Activated naive CD4-positive, alpha-beta T cell treated with anti-CD3 and anti-CD28 coated beads, Interleukin-2, amount 50 U/mL, for 24 hours (primary cell): Measurements from ENCODE around the gene MAS1.
"Not testable (repeated sequence)": the region's sequence is repeated elsewhere in the genome, so short reads cannot be mapped to it uniquely, and the experiment has no call there.

Source experiments
- H3K27ac Mint-ChIP-seq: one replicate; pipeline ENCODE4 v1.8.0; 2021; ENCODE audit warnings: mild to moderate bottlenecking, mixed read lengths
- H3K27me3 Mint-ChIP-seq: one replicate; pipeline ENCODE4 v1.8.0; 2021; ENCODE audit warnings: mixed read lengths
- H3K36me3 Mint-ChIP-seq: one replicate; pipeline ENCODE4 v1.8.0; 2021; ENCODE audit warnings: mixed read lengths
- H3K4me1 Mint-ChIP-seq: one replicate; pipeline ENCODE4 v1.8.0; 2021; ENCODE audit warnings: mixed read lengths
- H3K4me3 Mint-ChIP-seq: one replicate; pipeline ENCODE4 v1.8.0; 2021; ENCODE audit warnings: mild to moderate bottlenecking, mixed read lengths
- H3K9me3 Mint-ChIP-seq: one replicate; pipeline ENCODE4 v1.8.0; 2021; ENCODE audit warnings: mixed read lengths

MAS1 gene

DNA sequence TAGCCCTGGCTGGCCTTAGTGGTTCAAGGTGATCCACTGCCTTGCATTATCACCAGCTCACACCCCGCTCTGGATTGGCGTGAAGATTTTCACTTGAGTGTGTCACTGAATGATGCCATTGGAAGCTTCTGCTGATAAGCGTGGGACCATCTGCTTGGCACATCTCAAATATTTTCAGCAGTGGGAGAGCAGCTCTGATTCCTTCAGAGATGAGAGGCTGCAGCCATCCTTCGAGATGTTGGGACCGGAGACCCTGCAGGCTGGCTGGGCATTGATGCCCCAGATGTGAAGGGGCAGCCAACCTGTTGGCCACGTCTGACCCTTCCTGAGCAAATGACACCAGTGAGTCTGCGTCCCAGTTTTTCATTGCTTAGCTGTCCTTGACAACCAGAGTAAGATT is at the start of gene MAS1:
MAS1 (plus strand) TSS at position 197 of the 400 bp plus-strand sequence. CDS start 15,968 bp downstream, outside the sequence.
- Mint-ChIP-seq H3K27me3 (peaks cover 11% of the 10 kb centered on the region), H3K9me3 (no peaks in the 10 kb centered on the region), H3K4me1 (no peaks in the 10 kb centered on the region), H3K4me3 (no peak within 1 kb of the TSS), H3K27ac (no peak within 1 kb of the TSS), H3K36me3 (no peaks in the 10 kb centered on the region)

DNA sequence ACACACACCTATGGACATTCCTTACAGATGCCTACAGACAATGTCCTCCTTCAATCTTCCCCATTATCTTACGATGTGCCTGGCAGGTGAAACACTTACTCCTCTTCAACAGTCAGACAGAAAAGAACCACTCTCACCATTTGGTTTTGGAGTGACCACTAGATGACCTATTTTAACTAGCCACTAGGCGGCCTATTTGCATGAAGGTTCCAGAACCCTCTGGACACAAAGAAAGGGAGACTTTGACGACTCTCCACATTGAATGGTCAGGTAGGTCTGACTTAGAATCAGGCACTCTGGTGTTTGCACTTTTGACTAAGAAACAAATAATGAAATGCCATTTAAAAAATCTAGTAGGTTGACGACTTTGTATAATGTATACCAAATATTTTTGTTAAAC is 48.8 kb upstream of the MAS1 start:
- H3K36me3 Mint-ChIP-seq, result no peaks in the 10 kb centered on the region
- H3K27me3 Mint-ChIP-seq, result no peaks in the 10 kb centered on the region
- no peaks in the 10 kb centered on the region for H3K9me3 Mint-ChIP-seq
- no peak overlapping the region for H3K4me3 Mint-ChIP-seq
- peaks cover 8% of the 10 kb centered on the region for H3K4me1 Mint-ChIP-seq
- H3K27ac Mint-ChIP-seq, result no peak overlapping the region

DNA sequence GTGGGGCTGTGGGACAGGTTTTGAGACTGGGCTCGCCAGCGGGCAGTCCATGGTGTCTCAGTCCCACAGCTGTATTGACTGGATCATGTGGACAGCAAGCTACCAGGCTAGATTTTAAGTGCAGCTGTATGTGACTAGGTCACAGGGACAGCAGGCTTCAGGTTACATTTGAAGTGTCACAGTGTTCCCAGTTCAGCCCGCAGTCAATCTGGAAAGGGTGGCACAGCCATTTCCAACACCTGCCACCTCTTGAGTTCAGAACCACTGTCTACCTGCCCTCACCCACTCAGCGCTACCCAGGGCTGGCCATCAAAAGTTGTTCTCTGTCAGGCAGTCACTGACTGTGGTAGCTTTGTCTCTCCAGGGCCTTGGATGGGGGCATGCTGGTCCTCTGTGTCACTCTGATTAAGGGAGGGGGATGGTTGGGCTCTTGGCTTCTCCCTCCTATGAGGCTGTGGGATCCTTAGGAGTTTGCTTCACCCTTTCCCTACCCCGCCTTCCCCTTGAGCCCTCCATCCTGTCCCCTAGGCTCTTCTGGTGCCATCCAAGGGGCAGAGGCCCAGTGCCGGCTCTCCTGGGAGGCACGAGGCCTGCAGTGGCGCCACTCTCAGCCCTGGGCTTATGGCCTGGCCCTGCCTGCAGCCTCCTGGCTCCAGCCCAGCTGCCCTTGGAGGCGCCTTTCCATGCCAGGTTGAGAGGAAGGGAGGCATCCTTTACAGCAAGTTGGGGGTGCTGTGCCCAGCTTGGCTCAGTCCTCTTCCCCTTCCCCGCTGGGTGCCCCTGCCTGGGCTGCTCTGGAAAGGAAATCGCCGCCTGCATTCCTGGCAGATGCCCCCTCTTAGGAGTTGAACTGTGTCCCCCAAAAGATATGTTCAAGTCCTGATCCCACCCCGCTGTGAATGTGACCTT is 45.8 kb upstream of the MAS1 start:
- Mint-ChIP-seq H3K4me3 (no peak overlapping the region), H3K4me1 (peaks cover 8% of the 10 kb centered on the region), H3K36me3 (no peaks in the 10 kb centered on the region), H3K9me3 (no peaks in the 10 kb centered on the region), H3K27ac (no peak overlapping the region), H3K27me3 (no peaks in the 10 kb centered on the region)

DNA sequence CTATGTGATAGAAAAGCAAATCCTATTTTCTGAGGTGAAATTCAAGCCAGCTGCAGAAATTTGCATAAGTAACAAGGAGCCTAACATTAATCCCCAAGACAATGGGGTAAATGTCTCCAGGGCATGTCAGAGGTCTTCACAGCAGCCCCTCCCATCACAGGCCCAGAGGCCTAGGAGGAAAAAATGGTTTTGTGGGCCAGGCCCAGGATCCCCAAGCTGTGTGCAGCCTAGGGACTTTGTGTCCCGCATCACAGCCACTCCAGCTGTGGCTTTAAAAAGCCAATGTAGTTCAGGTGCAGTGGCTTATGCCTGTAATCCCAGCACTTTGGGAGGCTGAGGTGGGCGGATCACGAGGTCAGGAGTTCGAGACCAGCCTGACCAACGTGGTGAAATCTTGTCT is 42.2 kb upstream of the MAS1 start:
- not testable (repeated sequence) for H3K4me3 Mint-ChIP-seq, H3K27me3 Mint-ChIP-seq, H3K36me3 Mint-ChIP-seq, H3K9me3 Mint-ChIP-seq, H3K4me1 Mint-ChIP-seq, H3K27ac Mint-ChIP-seq

DNA sequence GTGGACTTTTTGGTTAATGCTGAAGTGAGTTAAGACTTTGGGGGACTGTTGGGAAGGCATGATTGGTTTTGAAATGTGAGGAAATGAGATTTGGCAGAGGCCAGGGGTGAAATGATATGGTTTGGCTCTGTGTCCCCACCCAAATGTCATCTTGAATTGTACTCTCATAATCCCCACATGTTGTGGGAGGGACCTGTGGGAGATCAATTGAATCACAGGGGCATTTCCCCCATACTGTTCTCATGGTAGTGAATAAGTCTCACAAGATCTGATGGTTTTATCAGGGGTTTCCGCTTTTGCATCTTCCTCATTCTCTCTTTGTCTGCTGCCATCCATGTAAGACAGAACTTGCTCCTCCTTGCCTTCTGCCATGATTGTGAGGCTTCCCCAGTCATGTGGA is 40.9 kb upstream of the MAS1 start:
- H3K27me3 Mint-ChIP-seq, H3K4me3 Mint-ChIP-seq, H3K4me1 Mint-ChIP-seq, H3K9me3 Mint-ChIP-seq, H3K36me3 Mint-ChIP-seq, H3K27ac Mint-ChIP-seq: not testable (repeated sequence)

DNA sequence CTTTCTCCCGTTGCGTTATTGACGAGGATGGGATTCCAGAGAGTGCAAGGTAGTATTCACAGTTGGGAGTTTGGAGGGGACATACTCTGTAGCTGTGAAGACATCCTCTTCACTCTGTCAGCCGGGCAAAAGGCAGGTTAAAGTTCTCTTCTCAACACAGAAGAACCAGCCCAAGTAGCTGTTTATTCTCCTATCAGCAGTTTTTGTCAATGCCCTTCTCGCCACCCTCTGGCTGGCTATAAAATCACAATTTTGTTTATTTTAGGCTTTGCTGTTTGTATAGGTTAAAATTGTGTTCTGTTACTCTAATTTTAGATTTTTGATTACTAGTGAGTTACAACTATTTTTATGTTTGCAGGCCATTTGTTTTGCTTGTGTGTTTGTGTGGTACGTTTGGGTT is 37.9 kb upstream of the MAS1 start:
- H3K36me3 Mint-ChIP-seq, result peaks cover 4% of the 10 kb centered on the region
- H3K4me3 Mint-ChIP-seq, result no peak overlapping the region
- no peaks in the 10 kb centered on the region for H3K27me3 Mint-ChIP-seq
- no peak overlapping the region for H3K27ac Mint-ChIP-seq
- no peaks in the 10 kb centered on the region for H3K4me1 Mint-ChIP-seq
- H3K9me3 Mint-ChIP-seq, result peaks cover 9% of the 10 kb centered on the region

DNA sequence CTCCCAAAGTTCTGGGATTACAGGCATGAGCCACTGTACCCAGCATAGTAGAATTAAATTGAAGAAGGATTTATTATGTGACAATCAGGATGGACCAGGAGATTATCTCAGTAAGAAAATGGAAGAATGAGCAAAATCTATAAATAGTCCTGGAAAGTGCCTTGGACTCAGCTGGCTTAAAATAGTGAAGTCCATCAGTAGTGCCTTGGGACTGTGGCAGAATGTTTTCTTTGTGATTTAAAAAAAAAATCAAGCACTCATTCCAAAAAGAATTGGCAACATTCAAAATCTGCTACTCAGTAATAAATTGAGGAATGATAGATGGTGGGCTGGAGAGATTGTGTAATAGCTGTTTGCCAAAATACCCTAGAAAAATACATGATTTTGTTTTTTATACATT is 37.0 kb upstream of the MAS1 start:
- H3K4me3 Mint-ChIP-seq, result no peak overlapping the region
- no peaks in the 10 kb centered on the region for H3K4me1 Mint-ChIP-seq

DNA sequence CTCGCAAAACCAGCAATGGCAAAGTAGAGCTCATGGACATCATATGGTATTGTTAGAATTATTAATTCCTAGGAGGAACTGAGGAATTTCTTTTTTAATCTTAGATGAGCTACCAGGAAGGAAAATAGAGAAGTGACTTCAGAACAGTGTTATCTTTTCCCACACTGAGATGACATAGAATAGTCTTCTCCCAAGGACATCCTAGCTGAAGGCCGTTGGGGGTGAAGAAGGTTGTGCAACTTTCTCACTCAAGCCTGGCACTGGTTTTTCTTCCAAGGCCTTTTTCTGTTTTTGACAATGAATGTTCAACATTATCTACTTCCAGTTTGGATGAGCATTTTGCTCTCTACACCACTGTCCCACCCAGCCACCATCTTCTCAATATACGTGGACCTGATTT is 35.8 kb upstream of the MAS1 start:
- Mint-ChIP-seq H3K4me3 (no peak overlapping the region), H3K36me3 (peaks cover 4% of the 10 kb centered on the region), H3K9me3 (peaks cover 9% of the 10 kb centered on the region), H3K4me1 (no peaks in the 10 kb centered on the region), H3K27me3 (no peaks in the 10 kb centered on the region), H3K27ac (no peak overlapping the region)

More for the DNA sequence above, 37.0 kb upstream of the MAS1 start:
- Mint-ChIP-seq H3K27ac (no peak overlapping the region), H3K9me3 (peaks cover 9% of the 10 kb centered on the region), H3K27me3 (no peaks in the 10 kb centered on the region), H3K36me3 (peaks cover 4% of the 10 kb centered on the region)

DNA sequence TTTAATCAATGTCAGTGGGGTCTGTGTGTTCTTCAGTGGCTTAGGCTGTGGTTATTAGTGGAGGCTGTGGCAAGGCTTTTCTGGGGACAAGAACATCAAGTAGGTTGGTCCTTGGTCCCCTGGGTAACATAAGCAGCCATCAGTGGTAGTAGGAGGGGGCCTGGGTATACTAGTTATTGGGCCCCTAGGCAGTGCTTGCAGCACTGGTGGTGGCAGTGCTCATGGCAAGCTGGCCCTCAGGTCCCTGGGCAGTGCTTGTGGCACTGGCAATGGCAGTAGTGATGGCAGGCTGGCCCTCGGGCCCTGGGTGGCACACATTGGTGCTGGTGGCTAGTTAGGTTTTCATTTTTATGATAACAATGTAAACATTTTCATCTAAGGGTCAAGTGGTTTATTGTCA is 32.5 kb upstream of the MAS1 start:
- no peak overlapping the region for H3K4me3 Mint-ChIP-seq
- H3K36me3 Mint-ChIP-seq, result peaks cover 4% of the 10 kb centered on the region
- H3K27ac Mint-ChIP-seq, result no peak overlapping the region
- peaks cover 9% of the 10 kb centered on the region for H3K9me3 Mint-ChIP-seq
- H3K27me3 Mint-ChIP-seq, result no peaks in the 10 kb centered on the region
- H3K4me1 Mint-ChIP-seq, result peaks cover 21% of the 10 kb centered on the region

DNA sequence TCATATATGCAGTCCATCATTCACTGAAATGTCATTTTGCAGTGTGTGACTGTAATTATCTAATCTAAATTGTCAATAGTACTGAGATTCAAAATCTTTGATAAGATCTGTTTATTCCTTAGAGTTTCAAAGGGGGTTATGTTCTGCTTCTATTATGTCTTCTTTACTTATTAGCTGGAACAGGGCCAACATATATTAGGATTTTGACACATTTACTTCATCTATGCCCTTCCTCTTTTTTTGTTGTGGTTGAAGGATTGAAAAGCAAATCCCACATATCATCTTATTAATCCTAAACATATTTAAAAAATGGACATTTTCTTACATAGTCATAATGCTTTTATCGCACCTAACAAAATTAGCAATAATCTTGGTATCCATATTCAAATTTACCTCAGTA is 30.3 kb upstream of the MAS1 start:
- Mint-ChIP-seq H3K4me1 (peaks cover 22% of the 10 kb centered on the region), H3K36me3 (peaks cover 4% of the 10 kb centered on the region), H3K4me3 (no peak overlapping the region), H3K9me3 (peaks cover 9% of the 10 kb centered on the region), H3K27me3 (no peaks in the 10 kb centered on the region), H3K27ac (no peak overlapping the region)

DNA sequence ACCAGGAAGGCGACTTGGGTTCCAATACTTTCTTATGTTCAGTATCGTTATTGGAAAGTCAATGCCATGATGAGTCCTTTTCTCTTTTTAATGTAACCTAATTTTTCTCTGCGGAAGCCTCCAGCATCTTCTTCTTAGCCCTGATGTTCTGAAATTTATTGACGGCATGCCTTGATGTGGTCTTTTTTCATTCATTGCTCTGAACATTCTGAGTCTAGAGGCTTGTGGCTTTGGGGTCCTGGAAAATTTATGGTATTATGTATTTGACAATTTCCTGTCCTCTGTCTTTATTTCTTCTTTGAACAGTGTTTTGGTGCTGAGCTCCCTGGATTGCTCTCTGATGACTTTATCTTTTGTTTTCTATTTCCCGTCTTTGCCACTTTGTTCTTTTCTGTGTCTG is 28.7 kb upstream of the MAS1 start:
- Mint-ChIP-seq H3K4me1 (peaks cover 22% of the 10 kb centered on the region), H3K27me3 (no peaks in the 10 kb centered on the region), H3K36me3 (peaks cover 2% of the 10 kb centered on the region), H3K9me3 (peaks cover 8% of the 10 kb centered on the region), H3K4me3 (peak overlapping the region; percentile 12), H3K27ac (peak overlapping the region; percentile 62)

DNA sequence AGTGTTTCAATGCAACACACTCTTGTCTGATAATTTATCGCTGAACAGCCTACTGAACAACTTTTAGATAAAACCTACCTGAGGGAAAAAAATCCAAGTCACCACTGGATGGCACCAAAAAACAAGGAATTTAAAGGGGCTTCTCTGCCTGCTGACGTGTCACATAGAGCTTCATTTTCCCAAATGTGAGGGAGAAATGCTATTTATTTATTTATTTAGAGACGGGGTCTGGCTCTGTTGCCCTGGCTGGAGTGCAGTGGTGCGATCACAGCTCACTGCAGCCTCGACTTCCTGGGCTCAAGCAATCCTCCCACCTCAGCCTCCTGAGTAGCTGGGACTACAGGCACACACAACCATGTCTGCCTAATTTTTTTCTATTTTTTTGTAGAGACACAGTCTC is 27.4 kb upstream of the MAS1 start:
- not testable (repeated sequence) for H3K9me3 Mint-ChIP-seq, H3K27me3 Mint-ChIP-seq, H3K36me3 Mint-ChIP-seq
- Mint-ChIP-seq H3K4me1 (peaks cover 22% of the 10 kb centered on the region), H3K27ac (peak overlapping the region; percentile 64), H3K4me3 (peak overlapping the region; percentile 47)

DNA sequence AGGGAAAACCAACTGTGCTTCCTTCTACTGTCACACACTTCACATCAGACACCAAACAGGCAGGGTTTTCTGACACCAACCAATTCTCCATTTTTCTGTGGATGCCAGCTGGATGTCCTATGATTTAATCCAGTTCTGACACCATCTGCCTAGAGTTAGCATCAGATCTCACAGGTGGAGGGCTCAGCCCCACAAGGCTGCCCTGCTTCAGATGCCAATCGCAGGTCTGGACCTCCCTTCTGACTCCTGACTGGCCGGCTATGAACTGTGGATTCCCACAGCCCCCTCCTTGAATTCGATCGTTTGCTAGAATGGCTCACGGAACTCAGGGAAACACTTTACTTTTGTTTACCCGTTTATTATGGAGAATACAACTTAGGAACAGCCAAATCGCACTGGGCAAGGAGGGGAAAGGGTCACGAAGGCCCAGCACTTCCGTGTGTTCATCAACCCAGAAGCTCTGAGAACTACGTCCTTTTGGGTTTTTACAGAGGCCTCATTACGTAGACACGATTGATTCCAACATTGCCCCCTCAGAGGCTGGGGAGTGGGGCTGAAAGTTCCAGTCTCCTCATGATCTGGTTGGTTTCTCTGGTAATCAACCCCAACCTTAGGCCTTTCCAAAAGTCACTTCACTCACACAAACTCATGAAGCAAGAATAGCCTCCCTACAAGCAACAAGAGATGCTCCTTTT is 25.4 kb upstream of the MAS1 start:
- no peaks in the 10 kb centered on the region for H3K36me3 Mint-ChIP-seq
- H3K27ac Mint-ChIP-seq, result no peak overlapping the region
- H3K4me1 Mint-ChIP-seq, result peaks cover 22% of the 10 kb centered on the region
- H3K27me3 Mint-ChIP-seq, result no peaks in the 10 kb centered on the region
- no peaks in the 10 kb centered on the region for H3K9me3 Mint-ChIP-seq
- no peak overlapping the region for H3K4me3 Mint-ChIP-seq

DNA sequence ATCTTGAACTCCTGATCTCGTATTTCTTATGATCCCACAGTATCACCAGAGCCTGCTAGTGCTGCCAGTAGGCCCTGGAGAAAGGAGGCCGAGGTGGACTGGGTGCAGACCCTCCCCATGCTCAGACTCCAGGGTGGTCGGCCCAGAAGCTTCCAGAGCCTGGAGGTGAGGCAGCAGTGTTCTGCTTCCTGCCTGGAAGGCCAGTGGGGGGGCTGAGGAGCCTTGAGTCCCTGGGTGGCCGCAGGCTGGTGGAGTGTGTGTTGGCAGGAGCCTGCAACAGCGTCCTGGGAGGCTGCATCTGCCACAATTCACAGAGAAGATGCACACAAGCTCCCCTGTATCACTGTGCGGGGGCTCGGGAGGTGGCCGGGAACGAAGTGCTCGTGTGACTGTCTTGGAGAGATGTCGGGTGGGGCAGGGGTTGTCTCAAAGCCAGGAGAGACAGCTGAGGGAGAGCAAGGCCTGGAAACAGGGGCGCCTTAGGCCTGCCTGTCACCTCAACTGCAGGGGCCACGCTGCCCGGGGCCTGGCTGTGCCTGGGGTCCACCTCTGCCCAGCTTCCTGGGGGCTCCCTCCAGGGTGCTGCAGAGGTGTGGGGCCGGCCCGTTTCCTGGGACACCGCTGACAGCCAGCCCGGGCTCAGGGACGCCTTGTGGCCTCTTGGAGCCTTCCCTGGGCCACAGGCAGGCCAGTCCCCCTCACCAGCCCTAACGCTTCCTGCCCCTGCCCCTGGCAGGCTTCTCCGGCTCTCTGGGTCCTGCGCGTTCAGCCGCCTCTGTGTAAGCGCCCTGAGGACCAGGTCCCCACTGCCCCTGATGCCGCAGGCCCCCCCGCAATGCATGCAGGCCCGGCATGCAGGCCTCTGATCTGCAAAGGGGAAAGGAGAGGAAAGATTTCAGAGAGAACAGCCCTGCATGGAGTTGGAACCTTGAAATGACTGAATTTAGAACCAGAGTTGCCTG is 24.2 kb upstream of the MAS1 start:
- H3K4me3 Mint-ChIP-seq, result no peak overlapping the region
- H3K36me3 Mint-ChIP-seq, result no peaks in the 10 kb centered on the region
- no peaks in the 10 kb centered on the region for H3K27me3 Mint-ChIP-seq
- peaks cover 16% of the 10 kb centered on the region for H3K4me1 Mint-ChIP-seq
- H3K27ac Mint-ChIP-seq, result no peak overlapping the region
- no peaks in the 10 kb centered on the region for H3K9me3 Mint-ChIP-seq

DNA sequence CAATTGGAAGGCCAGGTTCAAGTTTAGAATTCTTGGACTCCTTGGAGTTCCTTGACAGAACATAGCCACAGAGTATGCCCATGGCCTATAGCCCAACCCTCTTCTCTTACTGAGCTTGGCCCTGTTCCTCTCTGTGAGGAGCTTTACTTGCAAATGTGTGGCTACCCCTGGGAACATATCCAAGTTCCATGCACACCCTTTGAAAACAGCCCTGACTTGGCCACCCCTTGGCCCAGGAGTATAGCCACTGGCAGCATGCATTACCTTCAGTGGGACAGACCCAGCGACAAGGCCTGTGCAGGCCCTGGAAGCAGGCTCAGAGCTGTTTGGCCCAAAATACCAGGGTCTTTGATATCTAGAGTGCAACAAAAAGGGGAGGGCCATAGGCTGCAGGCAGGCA is 19.5 kb upstream of the MAS1 start:
- H3K4me1 Mint-ChIP-seq, result peaks cover 4% of the 10 kb centered on the region
- H3K27ac Mint-ChIP-seq, result no peak overlapping the region
- H3K36me3 Mint-ChIP-seq, result no peaks in the 10 kb centered on the region

More for the DNA sequence above, 19.5 kb upstream of the MAS1 start:
- no peak overlapping the region for H3K4me3 Mint-ChIP-seq
- no peaks in the 10 kb centered on the region for H3K27me3 Mint-ChIP-seq
- no peaks in the 10 kb centered on the region for H3K9me3 Mint-ChIP-seq
